NCI-H2107 treated with DMSO at 0.1 percent for 48 hours (cell line): Measurements from ENCODE around the gene KCNN1.
"Not testable (repeated sequence)": the region's sequence is repeated elsewhere in the genome, so short reads cannot be mapped to it uniquely, and the experiment has no call there.

ENCODE experiments used
- DNase-seq: peaks from one replicate; lab custom pipeline; 2025; ENCODE audit not compliant: unreplicated experiment; lab: John Stamatoyannopoulos, UW

KCNN1 gene

GRCh38 chr19:17966550-17967256 lies at the start of gene KCNN1:
KCNN1 (plus strand) TSS chr19:17967107; CDS start chr19:17973889, 6,782 bp downstream.
- no peak for DNase-seq

GRCh38 chr19:17918151-17918550 lies 48.8 kb upstream of the KCNN1 start:
- DNase-seq = not testable (repeated sequence)

- not testable (repeated sequence) for DNase-seq
Observed at GRCh38 chr19:17919122-17919521, 47.8 kb upstream of the KCNN1 start.

- no peak for DNase-seq
Observed at GRCh38 chr19:17920527-17920926, 46.4 kb upstream of the KCNN1 start.

- no peak for DNase-seq
Observed at GRCh38 chr19:17922138-17922537, 44.8 kb upstream of the KCNN1 start.

- no peak for DNase-seq
Observed at GRCh38 chr19:17926044-17926443, 40.9 kb upstream of the KCNN1 start.

- no peak for DNase-seq
Observed at GRCh38 chr19:17929056-17929455, 37.9 kb upstream of the KCNN1 start.

- peak; percentile 31 for DNase-seq
Observed at GRCh38 chr19:17931532-17932191, 35.2 kb upstream of the KCNN1 start.

GRCh38 chr19:17932485-17933338 lies 34.2 kb upstream of the KCNN1 start, which contains the start of gene CCDC124:
CCDC124 (plus strand) TSS chr19:17933015; CDS start chr19:17936421, 3,406 bp downstream.
- peak; percentile 67 for DNase-seq

- DNase-seq = no peak
Observed at GRCh38 chr19:17933414-17934129, 33.3 kb upstream of the KCNN1 start.

- DNase-seq = no peak
Observed at GRCh38 chr19:17936379-17936778, 30.5 kb upstream of the KCNN1 start.

GRCh38 chr19:17937371-17937900 lies 29.5 kb upstream of the KCNN1 start:
- no peak for DNase-seq

- DNase-seq = peak; percentile 15
Observed at GRCh38 chr19:17938092-17938845, 28.6 kb upstream of the KCNN1 start.

- no peak for DNase-seq
Observed at GRCh38 chr19:17942181-17942580, 24.7 kb upstream of the KCNN1 start.

- no peak for DNase-seq
Observed at GRCh38 chr19:17942582-17943273, 24.2 kb upstream of the KCNN1 start.

GRCh38 chr19:17943274-17944221 lies 23.4 kb upstream of the KCNN1 start:
- DNase-seq = peak; percentile 5

GRCh38 chr19:17944301-17944700 lies 22.6 kb upstream of the KCNN1 start:
- DNase-seq = no peak
